Upper lobe of right lung (tissue), 1 donor: ENCODE data around the gene DNAJC1. TPM values are rescaled to one million over a fixed set of nuclear protein-coding genes. Genes with fewer than 3 reads are reported as not detected.
"Not testable (repeated sequence)": the region's sequence is repeated elsewhere in the genome, so short reads cannot be mapped to it uniquely, and the experiment has no call there.

Experiments used
- ATAC-seq: fragments of 200-7000 bp; cut with Tn5 transposase; one replicate; pipeline ENCODE4 v1.9.1; 2020; ENCODE audit warnings: mild to moderate bottlenecking, moderate library complexity
- DNase-seq: peaks from one replicate; pipeline ENCODE4 v3.0.0-alpha.2; 2020
- H3K27ac ChIP-seq: fragments of 200-600 bp; one replicate; pipeline ENCODE4 v1.8.0; 2022
- H3K27me3 ChIP-seq: fragments of 200-600 bp; one replicate; pipeline ENCODE4 v1.8.0; 2022; ENCODE audit warnings: mild to moderate bottlenecking
- H3K36me3 ChIP-seq: fragments of 200-600 bp; one replicate; pipeline ENCODE4 v1.8.0; 2022
- H3K4me1 ChIP-seq: fragments of 200-600 bp; one replicate; pipeline ENCODE4 v1.8.0; 2022
- H3K4me3 ChIP-seq: fragments of 200-600 bp; one replicate; pipeline ENCODE4 v1.8.0; 2022; ENCODE audit warnings: mild to moderate bottlenecking
- H3K9me3 ChIP-seq: fragments of 200-600 bp; one replicate; pipeline ENCODE4 v1.8.0; 2022
- CTCF ChIP-seq: fragments of 200-600 bp; IDR thresholded peaks from one replicate; pipeline ENCODE4 v1.8.0; 2022; ENCODE audit warnings: antibody characterized with exemption
- intact Hi-C: fragments of 100-400 bp; cut with DNase I; formaldehyde crosslinking; loops from one replicate; pipeline ENCODE4 v1.11.0; 2022
- total RNA-seq: library from RNA; stranded (reverse); fragmentation: NEBNext Ultra II Directional; extraction: Animal tissue kit (Norgen Biotek cat#: 25700); gene quantifications from one replicate; pipeline ENCODE4 v1.2.1, GENCODE V29; 2021
- donor health status: DM: no; HTN: yes; CAD: no; lungs with severe emphysema.

DNAJC1 gene
- total RNA-seq, 1 donor from 2014 or later = 32.7 TPM

DNA sequence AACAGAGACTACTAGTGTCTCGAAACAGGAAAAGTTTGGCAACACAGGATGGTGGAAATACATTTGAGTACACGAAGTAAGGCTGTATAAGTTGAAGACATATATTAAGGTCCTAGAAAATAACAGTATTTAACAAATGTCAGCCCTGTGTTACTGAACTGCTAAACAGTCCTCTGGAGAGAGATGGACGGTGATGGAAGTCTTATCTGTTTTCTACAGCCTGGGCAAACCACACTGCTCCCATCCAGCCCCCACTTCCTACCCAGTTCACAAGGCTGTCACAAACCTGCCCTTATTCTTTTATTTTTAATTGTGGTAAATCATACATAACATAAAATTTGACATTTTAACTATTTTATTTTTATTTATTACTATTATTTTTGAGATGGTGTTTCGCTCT, 179.1 kb downstream of the DNAJC1 start:
- intact Hi-C loops = no loop called here
- no peak for ATAC-seq

DNA sequence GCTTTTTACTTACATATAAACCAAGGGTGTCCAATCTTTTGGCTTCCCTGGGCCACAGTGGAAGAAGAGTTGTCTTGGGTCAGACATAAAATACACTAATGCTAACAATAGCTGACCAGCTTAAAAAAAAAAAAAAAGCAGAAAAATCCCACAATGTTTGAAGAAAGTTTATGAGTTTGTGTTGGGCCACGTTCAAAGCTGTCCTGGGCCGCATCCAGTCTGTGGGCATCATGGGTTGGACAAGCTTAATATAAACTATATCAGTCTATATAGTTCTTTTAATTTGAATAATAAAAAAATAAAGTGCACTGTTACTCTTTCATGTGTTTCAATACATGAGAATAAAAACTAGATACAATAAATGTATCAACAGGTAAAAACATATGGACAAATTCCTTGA, 179.9 kb downstream of the DNAJC1 start:
- Histone ChIP-seq H3K4me3 (no peak overlapping the region), H3K27me3 (no peaks in the 10 kb centered on the region), H3K9me3 (peaks cover 33% of the 10 kb centered on the region), H3K36me3 (no peaks in the 10 kb centered on the region), H3K4me1 (no peaks in the 10 kb centered on the region), H3K27ac (no peak overlapping the region)
- intact Hi-C loops = no loop called here
- no peak for TF ChIP-seq CTCF
- DNase-seq (no peak), ATAC-seq (no peak)

More for the DNA sequence above, 179.1 kb downstream of the DNAJC1 start:
- no peaks in the 10 kb centered on the region for H3K4me1 ChIP-seq
- DNase-seq = no peak
- H3K27me3 ChIP-seq = no peaks in the 10 kb centered on the region
- no peaks in the 10 kb centered on the region for H3K36me3 ChIP-seq
- TF ChIP-seq CTCF = no peak
- H3K27ac ChIP-seq = no peak overlapping the region
- no peak overlapping the region for H3K4me3 ChIP-seq
- H3K9me3 ChIP-seq = peaks cover 33% of the 10 kb centered on the region

DNA sequence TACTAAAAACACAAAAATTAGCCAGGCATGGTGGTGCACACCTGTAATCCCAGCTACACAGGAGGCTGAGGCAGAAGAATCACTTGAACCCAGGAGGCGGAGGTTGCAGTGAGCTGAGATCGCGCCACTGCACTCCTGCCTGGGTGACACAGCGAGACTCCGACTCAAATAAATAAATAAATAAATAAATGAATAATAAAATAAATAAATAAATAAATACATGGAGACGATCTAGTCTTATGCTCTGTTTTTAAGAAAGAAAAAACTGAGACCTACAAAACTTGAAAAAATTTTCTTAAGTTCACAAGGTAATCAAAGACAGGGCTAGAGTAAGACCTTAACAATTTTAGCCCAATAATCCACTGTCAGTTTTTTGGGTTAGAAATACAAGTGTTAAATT, 181.3 kb downstream of the DNAJC1 start:
- peaks cover 20% of the 10 kb centered on the region for H3K9me3 ChIP-seq
- H3K4me1 ChIP-seq, H3K4me3 ChIP-seq, DNase-seq, ATAC-seq, H3K27ac ChIP-seq, intact Hi-C loops, H3K36me3 ChIP-seq, H3K27me3 ChIP-seq: not testable (repeated sequence)

DNA sequence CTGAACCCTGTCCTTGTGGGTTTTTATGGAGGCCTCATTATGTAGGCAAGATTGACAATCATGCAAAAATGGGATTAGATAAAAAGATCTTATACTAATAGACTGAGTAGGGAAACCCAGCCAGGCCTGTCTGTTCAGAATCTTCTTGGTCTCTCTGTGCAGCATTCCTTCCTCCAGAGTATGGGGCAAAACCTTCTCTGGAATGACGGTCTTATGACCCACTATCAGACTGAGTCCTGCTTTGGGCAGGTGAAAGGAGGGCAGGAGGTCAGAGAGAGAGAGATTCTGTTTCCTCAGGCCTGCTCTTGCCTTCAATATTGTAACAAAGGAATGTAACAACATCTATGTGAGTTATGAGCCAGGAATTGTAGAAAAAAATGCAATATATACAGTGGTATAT, 182.6 kb downstream of the DNAJC1 start:
- DNase-seq (no peak), ATAC-seq (no peak)
- H3K36me3 ChIP-seq = no peaks in the 10 kb centered on the region
- TF ChIP-seq CTCF = no peak
- no peak overlapping the region for H3K27ac ChIP-seq
- intact Hi-C loops = no loop called here
- no peaks in the 10 kb centered on the region for H3K4me1 ChIP-seq
- H3K27me3 ChIP-seq = no peaks in the 10 kb centered on the region
- H3K9me3 ChIP-seq = peaks cover 8% of the 10 kb centered on the region
- H3K4me3 ChIP-seq = no peak overlapping the region

GRCh38 chr10:21818416-21818815, 185.1 kb downstream of the DNAJC1 start:
- H3K36me3 ChIP-seq = not testable (repeated sequence)

DNA sequence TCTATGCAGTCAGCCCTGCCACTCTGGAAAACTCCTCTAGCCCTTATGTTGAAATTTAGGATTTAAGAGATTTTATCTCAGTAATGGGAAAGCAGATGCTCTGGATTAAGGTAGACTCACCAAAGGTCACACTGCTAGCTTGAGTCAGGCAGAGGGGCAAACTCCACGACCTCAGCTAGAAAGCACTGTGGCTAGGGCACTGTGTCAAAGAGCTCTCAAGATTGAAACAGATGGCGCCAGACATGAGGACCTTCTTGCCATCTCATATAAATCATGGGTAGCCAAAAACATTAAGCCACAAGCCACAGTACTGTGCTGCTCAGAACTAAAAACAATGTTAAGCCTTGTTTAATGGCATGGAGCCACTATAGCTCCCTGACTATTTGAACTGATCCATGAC, 188.7 kb downstream of the DNAJC1 start:
- Histone ChIP-seq H3K4me1 (no peaks in the 10 kb centered on the region), H3K27me3 (no peaks in the 10 kb centered on the region), H3K36me3 (no peaks in the 10 kb centered on the region), H3K9me3 (no peaks in the 10 kb centered on the region), H3K4me3 (no peak overlapping the region), H3K27ac (no peak overlapping the region)
- TF ChIP-seq CTCF = no peak
- ATAC-seq (no peak), DNase-seq (no peak)
- intact Hi-C loops = no loop called here

More at GRCh38 chr10:21818416-21818815, 185.1 kb downstream of the DNAJC1 start:
- H3K27ac ChIP-seq, DNase-seq, H3K4me3 ChIP-seq, H3K9me3 ChIP-seq, H3K27me3 ChIP-seq, H3K4me1 ChIP-seq, intact Hi-C loops, ATAC-seq: not testable (repeated sequence)

- H3K9me3 ChIP-seq = no peaks in the 10 kb centered on the region
- no peak for TF ChIP-seq CTCF
- no peak overlapping the region for H3K27ac ChIP-seq
- no peak overlapping the region for H3K4me3 ChIP-seq
- no peak for DNase-seq
- no peaks in the 10 kb centered on the region for H3K4me1 ChIP-seq
- intact Hi-C loops = no loop called here
- peak; percentile 64 for ATAC-seq
- no peaks in the 10 kb centered on the region for H3K27me3 ChIP-seq
- no peaks in the 10 kb centered on the region for H3K36me3 ChIP-seq
Measured at GRCh38 chr10:21813946-21814345, 189.6 kb downstream of the DNAJC1 start.
